ENCODE results near the gene NR2F1.

NR2F1 gene

DNA sequence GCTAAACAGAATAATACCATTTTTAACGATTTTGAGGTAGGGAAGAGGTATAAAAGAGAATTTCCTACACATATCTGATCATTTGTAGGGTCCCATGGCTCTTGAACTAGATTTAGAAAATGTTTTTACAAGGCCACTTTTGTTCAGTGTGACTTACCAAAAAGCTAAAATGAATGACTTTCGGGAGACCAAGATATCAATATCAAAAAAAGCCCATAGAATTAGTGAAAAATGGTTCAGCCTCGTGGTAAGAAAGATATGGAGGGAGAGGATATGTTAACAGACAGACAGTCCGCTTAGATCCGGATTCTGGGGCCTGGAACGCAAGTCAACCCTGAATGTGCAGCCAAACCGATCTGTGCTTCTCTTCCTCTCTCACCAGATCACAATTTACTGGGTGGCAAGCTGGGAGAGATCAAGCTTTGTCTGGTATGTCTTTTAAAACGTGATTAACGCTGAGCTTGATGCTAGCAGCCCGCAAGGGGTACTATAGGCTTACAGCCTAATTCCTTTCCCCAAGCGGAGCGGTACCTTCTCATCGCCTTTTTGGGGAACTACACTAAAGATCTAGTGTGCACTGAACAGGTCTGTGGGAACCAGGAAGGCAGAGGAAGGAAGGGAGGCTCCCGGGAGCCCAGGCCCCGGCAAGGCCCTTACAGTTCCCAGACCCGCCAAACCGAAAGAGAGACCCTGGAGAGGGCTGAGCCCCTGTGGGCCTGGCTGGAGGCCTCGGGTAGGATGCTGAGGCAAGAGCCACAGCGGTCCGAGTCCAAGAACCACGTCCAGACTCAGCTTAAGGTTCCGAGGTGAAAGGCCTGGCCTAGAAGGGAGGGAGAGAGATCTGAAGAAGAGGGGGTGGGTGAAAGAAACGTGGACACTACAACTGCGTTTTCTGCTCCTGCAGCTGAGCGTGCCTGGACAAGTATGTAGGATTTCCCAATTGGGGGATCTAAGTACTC, 4.9 kb upstream of the NR2F1 start:
- DNase-seq, result no peak

DNA sequence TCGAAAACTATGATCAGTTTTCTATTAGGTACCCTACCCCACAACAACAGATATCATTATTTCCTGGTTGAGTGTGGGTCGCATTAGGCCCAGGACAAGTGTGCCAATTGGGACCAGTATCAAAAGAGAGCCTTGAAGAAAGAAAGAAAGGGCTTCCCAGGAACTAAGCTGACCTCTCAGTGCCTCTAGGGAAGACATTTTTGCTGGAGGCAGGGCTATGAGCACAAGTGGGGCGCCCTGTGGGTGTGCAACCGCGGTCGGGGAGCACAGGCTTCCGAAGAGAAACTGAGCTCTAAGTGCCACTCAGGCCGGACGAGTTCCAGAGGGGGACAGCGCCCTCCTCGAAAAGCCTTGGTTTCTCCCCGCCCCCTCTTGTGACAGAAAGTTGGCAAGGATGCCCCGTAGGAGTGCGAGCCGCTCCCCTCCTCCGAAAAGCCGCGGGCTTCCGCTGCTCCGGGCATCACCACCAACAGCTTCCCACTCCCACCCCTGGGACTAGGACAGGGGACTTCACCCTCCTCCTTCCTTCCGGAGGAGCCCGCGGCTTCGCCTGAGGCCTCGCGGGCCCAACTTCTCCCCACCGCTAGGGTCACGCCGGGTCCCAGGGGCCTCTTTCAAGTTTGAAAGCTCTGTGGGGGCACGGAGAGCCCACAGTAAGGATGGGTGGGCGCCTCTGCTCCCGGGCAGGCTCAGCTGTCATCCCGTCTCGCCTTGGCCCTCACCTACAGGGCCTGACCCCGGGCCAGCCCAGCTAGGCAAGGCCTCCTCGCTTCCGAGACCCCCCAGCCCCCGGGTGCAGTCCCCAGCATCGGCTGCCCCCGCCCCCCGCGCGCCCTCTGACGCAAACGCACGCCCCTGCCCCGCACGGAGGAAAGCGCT, 4.0 kb upstream of the NR2F1 start:
- DNase-seq, result no peak

DNA sequence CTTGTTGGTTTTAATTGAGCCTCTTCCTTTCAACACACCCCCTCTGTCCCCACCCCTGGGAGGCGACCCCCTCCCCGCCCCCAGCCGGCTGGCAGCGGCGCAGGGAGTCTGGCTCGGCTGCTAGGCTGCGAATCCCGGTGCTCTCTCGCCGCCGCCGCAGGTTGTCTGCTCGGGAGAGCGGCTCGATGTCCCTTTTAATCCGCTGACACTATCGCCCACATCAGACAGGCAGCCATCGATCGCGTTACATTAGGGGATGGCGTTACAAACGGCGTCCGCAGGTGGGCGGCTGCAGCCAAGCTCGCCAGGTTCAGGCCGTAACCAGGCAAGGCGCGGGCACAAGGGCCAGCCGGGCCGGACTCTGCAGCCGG, 3.3 kb upstream of the NR2F1 start:
- DNase-seq, result peak in 1 of 2 experiments; percentile 47

DNA sequence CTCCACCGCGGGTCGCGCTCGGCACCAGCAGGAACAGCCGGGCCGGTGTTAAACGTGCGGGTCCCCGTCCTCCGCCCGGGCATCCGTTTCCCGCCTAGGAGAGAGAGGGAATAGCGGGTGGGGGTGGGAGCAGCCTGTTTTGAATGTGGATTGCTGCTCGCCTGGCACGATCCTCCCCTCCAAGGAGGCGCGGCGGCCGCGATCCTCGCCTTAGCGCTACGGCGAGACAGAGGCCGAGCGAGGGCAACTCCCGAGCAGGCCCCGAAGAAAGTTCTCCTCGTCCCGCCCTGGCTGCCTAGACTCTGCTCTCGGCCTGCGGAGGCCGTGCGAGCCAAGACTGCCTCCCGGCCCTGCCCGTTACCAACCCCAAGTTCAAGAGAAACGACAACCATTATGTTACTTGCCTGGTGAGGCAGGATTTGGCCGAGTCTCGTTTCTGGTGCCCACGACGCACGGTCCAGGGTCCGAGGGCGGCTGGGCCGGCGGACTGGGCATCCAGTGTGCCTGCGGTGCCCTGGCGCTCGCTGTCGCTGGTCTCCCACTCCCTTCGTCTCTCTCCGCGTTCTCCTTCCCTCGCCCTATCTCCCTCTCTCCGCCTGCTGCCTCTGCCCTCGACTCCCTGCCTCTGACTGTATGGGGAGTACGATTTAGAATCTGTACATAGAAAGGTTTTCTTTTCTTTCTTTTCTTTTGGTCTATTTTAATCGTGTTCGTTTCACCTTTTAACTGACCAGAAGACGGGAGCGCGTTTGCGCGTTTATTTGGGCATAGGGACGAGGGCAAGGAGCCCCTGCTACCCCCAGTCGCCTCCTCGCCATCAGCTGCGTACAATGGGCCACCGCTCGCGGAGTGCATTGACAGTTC, 2.7 kb upstream of the NR2F1 start:
- peak in 1 of 2 experiments; percentile 58 for DNase-seq

DNA sequence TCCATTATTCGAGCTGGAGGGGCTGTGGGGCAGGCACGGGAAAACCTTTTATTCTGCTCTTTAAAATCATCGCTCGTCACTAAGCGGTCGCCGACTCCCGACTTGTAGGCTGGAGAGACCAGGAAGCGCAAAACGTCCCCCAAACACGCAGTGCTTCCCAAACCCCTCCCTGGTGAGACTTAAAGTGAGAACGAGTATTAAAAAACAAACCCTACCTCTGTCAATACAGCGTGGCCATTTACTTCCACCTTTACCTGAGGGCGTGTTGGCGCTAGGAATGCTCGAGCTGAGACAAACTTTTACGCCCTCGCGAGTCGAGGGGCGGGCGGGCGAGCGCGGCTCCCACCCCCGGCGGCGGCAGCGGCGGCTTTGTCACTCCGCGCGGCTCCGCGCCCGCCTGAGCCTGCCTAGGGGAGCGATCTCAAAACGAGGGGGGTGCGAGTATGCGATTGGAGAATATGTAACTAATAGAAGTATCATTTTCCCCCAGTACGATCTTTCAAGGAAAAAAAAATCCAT, 2.0 kb upstream of the NR2F1 start, which contains the start of gene NR2F1-AS1:
NR2F1-AS1 (minus strand) TSS at position 293 of the 519 bp plus-strand sequence.
- no peak for DNase-seq

DNA sequence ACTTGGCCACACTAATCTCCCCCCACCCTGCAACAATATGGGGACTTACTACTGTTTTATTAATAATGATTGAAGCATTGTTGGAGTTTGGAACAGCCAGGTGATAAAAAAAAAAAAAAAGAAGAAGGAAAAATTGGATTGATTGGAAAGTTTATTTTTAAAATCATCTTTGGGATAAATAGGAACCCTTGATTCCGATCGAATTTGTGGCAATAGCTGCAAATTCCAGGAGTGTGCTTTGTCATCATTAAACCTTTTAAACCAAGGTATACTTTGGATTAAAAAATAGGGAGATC, 907 bp upstream of the NR2F1 start:
- DNase-seq, result no peak

DNA sequence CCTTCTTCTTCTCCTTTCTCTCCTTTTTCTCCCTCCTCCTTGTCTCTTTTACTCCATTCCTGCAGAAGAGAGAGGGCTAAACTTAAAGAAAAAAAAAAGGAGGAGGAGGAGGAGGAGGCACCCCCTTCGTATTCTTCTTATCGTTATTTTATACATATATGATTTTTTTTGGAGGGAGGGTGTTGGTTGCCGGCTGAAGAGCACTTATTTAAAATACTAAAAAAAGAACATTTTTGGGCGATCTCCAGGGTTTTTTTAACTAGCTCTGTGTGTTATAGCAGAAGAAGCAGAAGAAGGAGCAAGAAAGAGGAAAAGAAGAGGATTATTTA, 381 bp downstream of the NR2F1 start:
- DNase-seq, result no peak

DNA sequence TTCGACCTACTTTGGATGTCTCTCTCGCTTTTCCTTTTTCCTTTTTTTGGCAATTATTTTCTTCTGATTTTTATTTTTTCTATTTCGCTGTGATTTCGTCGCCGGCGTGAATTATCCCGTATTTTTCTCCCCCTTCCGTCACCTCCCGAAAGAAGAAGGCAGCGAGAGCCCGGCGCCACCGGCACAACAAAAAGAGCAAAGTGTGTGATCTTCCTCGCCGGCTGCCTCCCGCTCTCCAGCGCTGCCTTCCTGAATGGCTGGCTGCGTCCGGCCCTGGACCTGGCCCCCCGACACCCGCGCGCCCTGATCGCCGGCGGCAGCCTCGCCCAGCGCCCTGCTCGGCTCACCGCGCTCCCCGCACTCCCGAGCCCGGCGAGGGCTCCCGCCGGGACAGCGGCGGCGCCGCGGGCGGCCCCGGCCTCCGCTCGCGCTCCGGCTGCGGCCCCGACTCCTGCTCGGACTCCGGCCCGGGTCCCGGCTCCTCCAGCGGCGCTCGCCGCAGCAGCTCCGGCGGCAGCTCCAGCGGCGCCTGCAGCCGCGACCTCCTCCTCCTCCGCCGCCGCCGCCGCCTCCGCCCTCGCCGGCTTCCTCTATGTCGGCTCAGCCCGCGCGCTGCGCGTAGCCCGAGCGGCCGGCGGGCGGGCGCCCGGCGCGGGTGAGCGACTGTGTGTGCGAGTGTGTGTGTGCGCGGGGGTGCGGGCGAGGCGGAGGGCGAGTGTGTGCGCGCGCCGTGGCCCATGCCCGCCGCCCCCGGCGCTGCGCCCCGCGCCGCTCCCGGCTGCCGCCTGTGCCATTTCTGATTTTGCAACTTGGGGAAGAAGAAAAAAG, 960 bp downstream of the NR2F1 start:
- DNase-seq, result peak in 1 of 2 experiments; percentile 55

DNA sequence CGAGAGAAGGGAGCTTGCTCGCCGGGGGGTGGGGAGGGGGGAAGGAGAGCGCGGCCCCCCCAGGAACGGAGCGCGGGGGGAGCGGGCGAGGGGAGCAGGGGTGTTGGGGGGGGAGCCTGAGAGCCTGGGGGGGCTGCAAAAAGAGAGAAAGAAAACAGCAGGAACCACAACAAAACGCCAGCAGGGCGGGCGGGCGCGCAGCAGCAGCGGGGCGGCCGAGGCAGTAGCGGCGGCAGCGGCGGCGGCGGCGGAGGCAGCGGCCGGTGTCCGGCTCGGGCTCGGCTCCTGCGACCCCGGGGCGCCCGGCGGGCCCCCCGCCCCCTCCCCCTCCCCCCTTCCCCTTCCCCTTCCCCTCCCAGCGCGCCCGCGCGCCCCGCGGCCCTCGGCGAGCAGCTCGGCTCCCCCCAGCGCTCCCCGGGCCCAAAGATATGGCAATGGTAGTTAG, 1.6 kb downstream of the NR2F1 start:
- no peak for DNase-seq

DNA sequence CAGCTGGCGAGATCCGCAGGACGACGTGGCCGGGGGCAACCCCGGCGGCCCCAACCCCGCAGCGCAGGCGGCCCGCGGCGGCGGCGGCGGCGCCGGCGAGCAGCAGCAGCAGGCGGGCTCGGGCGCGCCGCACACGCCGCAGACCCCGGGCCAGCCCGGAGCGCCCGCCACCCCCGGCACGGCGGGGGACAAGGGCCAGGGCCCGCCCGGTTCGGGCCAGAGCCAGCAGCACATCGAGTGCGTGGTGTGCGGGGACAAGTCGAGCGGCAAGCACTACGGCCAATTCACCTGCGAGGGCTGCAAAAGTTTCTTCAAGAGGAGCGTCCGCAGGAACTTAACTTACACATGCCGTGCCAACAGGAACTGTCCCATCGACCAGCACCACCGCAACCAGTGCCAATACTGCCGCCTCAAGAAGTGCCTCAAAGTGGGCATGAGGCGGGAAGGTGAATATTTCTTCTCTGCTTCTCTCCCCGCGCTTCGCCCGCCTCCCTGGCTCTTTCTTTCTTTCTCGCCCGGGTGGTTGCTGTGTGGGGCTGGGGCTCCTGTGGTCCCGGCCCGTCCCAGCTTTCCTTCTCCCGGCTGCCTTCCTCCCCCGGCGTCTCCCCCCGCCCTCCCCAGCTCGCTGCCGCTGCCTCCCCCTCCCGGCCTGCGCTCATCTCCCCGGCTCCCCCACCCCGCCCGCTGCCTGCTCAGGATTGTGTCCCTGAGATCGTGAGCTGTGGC, 2.2 kb downstream of the NR2F1 start:
- DNase-seq, result peak in 1 of 2 experiments; percentile 64

DNA sequence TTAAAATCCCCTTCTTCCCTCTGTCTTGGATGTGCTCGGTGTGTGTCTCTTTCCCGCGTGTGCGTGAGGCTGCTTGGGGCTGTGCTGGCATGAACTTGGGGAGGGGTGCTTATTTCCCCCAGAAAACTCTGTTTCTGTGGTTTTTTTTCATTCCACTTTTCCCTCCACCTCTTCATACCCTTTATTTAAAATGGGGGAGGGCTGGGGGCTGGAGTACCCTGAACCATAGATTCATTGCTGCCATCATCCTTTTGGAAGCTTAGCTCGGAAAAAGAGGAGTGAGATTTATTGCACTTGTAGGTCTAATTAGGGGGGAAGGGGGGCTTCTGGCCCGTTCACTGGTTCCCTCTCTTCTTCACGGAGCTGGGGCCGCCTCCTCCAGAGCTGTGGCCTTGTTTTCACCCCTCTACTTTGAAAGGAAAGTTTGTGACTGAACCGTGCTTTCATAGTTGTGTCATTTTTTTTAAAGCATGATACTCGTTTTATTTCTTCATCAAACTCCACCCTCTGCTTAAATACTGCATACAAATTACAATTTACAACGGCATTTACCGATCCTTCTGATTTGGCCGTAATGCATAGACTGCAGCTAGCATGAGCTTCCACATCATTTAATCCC, 2.9 kb downstream of the NR2F1 start:
- DNase-seq, result no peak

DNA sequence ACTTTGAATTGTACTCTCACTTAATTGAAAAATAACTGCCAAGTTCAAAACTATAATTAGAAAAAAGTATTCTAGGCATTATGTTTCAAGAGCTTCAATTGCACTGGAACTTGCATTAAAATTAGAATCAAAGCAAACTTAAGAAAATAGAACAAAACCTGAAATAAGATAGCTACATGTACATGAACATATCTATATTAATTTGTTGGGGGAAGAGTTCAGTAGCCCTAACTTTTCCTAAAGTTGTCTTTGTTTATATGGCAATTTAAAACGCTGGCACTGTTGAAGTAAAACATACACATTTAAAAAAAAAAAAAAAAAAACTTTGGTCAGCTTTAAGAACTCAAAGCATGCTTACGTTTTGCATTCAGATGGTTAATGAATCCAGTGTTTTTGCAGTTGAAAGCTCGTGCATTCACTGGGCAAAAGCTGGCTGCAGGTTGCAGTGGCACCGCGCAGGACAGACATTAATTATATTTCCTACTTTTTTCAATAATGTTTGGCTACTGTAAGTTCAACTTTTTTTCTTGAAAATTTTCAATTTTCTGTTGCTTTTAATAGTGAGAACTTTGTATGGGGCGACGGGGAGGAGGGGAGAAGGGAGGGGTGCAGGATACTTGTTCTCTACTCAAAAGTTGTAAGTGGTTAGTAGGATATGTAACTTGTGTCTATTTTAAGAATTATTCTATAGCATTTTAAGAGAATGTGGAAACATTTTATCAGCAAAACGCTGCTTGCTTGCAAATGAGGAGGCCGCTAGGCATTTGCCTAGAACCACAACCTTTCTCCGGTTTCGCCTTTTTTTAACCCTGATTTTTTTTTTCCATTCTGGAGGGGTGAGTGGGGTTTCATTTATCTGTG, 3.9 kb downstream of the NR2F1 start:
- DNase-seq, result no peak

DNA sequence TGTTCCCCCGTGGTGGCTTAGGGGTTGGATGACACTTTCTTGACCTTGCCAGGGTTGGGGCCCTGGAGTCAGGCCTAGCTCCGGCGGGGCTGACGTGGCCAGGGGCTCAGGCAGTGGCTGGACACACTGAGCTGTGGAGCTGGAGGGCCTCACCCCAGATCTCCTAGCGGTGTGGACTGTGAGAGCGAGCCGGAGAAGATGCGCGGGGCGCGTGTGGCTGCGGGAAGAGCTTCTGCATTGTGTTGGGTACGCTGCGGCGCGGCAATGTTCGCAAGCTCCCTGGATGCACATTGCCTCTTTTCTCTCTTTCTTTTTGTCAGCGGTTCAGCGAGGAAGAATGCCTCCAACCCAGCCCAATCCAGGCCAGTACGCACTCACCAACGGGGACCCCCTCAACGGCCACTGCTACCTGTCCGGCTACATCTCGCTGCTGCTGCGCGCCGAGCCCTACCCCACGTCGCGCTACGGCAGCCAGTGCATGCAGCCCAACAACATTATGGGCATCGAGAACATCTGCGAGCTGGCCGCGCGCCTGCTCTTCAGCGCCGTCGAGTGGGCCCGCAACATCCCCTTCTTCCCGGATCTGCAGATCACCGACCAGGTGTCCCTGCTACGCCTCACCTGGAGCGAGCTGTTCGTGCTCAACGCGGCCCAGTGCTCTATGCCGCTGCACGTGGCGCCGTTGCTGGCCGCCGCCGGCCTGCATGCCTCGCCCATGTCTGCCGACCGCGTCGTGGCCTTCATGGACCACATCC, 4.8 kb downstream of the NR2F1 start:
- no peak for DNase-seq

DNA sequence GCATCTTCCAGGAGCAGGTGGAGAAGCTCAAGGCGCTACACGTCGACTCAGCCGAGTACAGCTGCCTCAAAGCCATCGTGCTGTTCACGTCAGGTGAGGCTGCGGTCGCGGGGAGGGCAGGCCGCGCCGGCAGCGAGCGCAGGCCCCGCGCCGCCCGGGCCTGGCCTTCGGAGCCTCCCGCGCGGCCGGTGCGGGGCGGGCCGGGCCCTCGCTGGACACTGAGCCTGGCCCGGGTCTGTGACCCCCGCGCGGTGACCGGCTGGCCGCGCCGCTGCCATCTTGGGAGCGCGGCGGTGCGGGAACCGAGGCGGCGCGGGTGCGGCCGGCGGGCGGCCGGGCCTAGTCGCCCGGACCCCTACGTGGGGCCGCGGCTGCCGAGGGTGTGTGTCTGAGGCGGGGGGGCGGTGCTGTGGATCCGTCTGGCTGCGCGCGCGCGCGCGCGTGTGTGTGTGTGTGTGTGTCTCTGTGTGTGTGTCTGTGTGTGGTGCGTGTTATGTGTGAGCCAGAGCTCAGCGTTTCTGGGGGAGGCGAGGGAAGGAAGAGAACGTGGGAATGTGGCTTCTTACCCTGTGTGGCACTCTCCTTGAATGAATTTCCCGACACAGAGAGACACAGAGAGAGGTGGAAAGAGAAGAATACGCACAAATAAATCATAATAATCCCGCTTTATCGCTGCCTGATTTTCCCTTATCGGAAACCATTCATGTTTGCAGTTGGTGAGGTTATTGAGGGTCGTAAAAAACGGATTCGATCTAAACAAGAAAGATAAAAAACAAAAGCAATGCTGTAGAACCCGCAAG, 5.5 kb downstream of the NR2F1 start:
- DNase-seq, result no peak

DNA sequence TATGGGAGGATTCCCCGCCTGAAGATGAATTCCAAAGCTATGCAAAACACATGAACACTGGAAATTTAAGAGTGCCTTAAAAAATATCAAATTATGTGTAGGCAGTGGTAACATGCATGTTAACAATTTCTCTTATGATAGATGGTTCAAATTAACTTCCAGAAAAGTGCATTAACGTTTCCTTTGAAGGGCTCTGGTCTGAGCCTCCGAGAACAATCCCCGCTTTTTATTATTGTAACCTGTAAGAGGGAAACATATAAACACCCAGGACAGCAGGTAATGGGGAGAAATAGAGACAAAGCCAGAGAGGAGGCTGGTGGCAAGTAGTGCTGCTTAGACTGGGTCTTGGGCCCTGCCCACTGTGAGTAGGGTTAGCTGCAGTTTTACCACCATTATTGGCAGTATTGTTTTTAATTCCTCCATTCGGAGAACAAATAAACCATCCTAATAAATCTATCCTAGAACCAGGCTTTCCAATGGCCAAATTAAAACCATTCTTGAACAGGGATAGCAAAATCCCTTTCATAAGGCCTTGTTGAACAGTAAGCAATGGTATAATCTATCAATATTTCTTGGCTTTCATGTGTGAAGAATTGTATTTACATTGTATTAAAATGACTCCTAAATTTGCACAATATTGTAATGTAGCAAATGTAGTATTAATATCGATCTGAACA, 6.3 kb downstream of the NR2F1 start:
- DNase-seq, result no peak

DNA sequence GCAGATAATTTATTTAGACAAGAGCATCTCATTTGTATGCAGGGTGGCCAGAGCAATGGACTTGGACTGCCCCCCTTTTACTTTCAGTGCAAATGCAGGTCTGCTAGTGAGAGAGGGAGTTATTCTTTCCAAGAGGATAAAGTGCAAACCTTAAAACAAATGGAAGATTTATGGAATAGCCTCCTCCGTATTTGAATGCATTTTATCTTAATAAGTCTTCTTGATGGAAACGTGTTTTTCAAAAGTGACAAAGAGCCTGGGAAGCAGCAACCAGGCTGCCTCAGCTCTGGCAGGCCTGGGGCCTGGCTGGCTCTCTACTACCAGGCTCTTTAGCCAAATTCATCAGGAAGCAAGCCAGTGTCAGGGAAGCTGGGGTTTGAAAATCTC, 6.8 kb downstream of the NR2F1 start:
- DNase-seq, result peak in 1 of 2 experiments; percentile 52

DNA sequence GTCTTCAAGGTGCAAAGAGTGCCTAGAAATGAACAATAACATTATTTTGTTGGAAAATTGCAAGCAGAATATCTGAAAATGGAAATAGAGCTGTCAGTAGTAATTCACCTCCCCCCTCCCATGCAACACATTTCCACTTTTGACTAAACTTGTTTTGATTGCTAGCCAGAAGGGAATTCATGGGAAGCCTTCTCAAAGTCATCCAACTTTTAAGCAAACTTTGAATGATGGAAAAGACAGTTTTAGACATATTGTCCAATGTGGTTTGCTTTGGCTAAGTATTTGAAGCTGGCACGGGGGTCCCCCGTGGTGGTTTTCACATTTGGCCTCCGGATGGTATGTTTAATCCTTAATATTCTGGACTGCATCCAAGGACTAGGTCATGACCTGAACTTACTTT, 7.5 kb downstream of the NR2F1 start:
- DNase-seq, result peak in 1 of 2 experiments; percentile 36

Measured in NCI-H446 (cell line).